Thyroid gland (tissue), 4 donors: ENCODE measurements around the gene FALEC. TPM values are rescaled to one million over a fixed set of nuclear protein-coding genes. Genes with fewer than 3 reads are reported as not detected.

ENCODE experiments used
- DNase-seq, 2 donors: peaks; one replicate each; pipeline ENCODE4 v3.0.0-alpha.2; 2019
- H3K27ac ChIP-seq, 3 donors: fragments of 200-600 bp; sonication (generic); 1 replicate in 2 of 3; 2 replicates in 1 of 3; pipeline ENCODE4 v1.5.1; 2016 to 2019; ENCODE audit warnings: mild to moderate bottlenecking in 1 of 3, moderate library complexity in 1 of 3
- H3K27me3 ChIP-seq: fragments of 200-600 bp; sonication (generic); one replicate; pipeline ENCODE4 v1.5.1; 2019
- H3K36me3 ChIP-seq, 2 donors: fragments of 200-600 bp; sonication (generic); one replicate each; pipeline ENCODE4 v1.5.1; 2016 to 2019
- H3K4me1 ChIP-seq, 2 donors: fragments of 200-600 bp; sonication (generic); one replicate each; pipeline ENCODE4 v1.5.1; 2017 to 2019
- H3K4me3 ChIP-seq, 3 donors: fragments of 200-600 bp; sonication (generic); replicated peaks in 1 of 3; 1 replicate in 2 of 3; 2 replicates in 1 of 3; pipeline ENCODE4 v1.5.1; 2016; ENCODE audit warnings: mild to moderate bottlenecking in 1 of 3
- H3K9me3 ChIP-seq: fragments of 200-600 bp; sonication (generic); one replicate; pipeline ENCODE4 v1.5.1; 2017
- POLR2A ChIP-seq, 2 donors: fragments of 450-650 bp; IDR thresholded peaks; one replicate each; pipeline ENCODE4 v1.6.1; 2017; ENCODE audit warnings: antibody characterized with exemption in 2 of 2, mild to moderate bottlenecking in 2 of 2, moderate library complexity in 1 of 2
- WGBS, 2 donors: methylation state at CpG; one replicate each; pipeline ENCODE4 v1.1.5; 2017; 5-methylcytosine and 5-hydroxymethylcytosine counted together
- intact Hi-C: fragments of 100-400 bp; cut with DNase I; formaldehyde crosslinking; loops from one replicate; pipeline ENCODE4 v1.15.1; 2023
- total RNA-seq, 4 donors: library from RNA; depleted of rRNA; stranded (reverse); fragments of >200 nt; gene quantifications; one replicate each; pipeline ENCODE4 v1.2.3, GENCODE V29; 2016
- TF ChIP-seq, protein P1 (sequence below), 6 experiments: fragments of 200-600 bp in 3 of 6; fragments of 450-650 bp in 3 of 6; sonication (generic) in 3 of 6; IDR thresholded peaks; one replicate each; pipeline ENCODE4 v1.5.1; 2016 to 2019; ENCODE audit warnings: antibody characterized with exemption in 6 of 6, mild to moderate bottlenecking in 2 of 6, inconsistent platforms in 1 of 6, moderate library complexity in 1 of 6

The FALEC gene
- total RNA-seq, 4 donors from 2014 or later: not detected

GRCh38 chr1:150574260-150575071 lies 58.9 kb downstream of the FALEC start:
- peak overlapping the region in 1 of 3 donors; percentile 98 for H3K4me3 ChIP-seq
- H3K4me1 ChIP-seq: peaks cover 60 to 61% of the 10 kb centered on the region in 2 donors
- H3K9me3 ChIP-seq: no peaks in the 10 kb centered on the region
- TF ChIP-seq, protein P1, sequence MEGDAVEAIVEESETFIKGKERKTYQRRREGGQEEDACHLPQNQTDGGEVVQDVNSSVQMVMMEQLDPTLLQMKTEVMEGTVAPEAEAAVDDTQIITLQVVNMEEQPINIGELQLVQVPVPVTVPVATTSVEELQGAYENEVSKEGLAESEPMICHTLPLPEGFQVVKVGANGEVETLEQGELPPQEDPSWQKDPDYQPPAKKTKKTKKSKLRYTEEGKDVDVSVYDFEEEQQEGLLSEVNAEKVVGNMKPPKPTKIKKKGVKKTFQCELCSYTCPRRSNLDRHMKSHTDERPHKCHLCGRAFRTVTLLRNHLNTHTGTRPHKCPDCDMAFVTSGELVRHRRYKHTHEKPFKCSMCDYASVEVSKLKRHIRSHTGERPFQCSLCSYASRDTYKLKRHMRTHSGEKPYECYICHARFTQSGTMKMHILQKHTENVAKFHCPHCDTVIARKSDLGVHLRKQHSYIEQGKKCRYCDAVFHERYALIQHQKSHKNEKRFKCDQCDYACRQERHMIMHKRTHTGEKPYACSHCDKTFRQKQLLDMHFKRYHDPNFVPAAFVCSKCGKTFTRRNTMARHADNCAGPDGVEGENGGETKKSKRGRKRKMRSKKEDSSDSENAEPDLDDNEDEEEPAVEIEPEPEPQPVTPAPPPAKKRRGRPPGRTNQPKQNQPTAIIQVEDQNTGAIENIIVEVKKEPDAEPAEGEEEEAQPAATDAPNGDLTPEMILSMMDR (IDR thresholded peaks at IDR 0.05): no peak
- peak in 1 of 2 donors; percentile 35 for TF ChIP-seq POLR2A (IDR thresholded peaks at IDR 0.05)
- 57 to 65% methylated on average over 6 of the region's 6 CpGs for WGBS, 2 donors
- peaks cover 42 to 68% of the 10 kb centered on the region in 2 donors for H3K36me3 ChIP-seq
- peak overlapping the region; percentile 99 to 100 (median 99) for H3K27ac ChIP-seq
- DNase-seq: no peak
- intact Hi-C loops: no loop called here
- H3K27me3 ChIP-seq: no peaks in the 10 kb centered on the region

DNA sequence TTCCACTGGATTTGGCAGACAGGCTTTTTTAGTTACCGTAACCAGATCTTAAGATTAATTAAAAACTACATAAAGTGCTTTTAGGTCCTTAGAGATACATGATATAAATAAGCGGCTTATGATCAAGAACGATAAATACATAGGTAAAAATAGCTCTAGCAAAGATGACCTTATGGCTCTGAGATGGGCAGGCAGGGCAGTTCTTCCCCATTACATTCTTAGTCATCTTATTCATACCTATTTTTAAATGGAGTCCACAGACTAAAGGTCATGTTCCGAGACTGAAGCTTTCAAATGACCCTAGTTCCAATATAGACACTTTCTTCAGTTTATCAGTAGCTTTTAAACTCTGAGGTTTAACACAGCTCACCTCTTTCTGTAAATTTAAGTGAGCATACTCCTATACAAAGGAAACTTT lies 59.5 kb downstream of the FALEC start:
- intact Hi-C loops: no loop called here
- no peak for TF ChIP-seq POLR2A (IDR thresholded peaks at IDR 0.05)
- TF ChIP-seq, protein P1 (IDR thresholded peaks at IDR 0.05): no peak
- Histone ChIP-seq H3K27ac (peak overlapping the region; percentile 99 to 100 (median 99)), H3K27me3 (no peaks in the 10 kb centered on the region), H3K9me3 (no peaks in the 10 kb centered on the region), H3K4me3 (peak overlapping the region in 1 of 3 donors; percentile 98), H3K4me1 (peaks cover 56 to 58% of the 10 kb centered on the region in 2 donors), H3K36me3 (peaks cover 42 to 68% of the 10 kb centered on the region in 2 donors)
- 51 to 62% methylated on average over 4 of the region's 4 CpGs for WGBS, 2 donors
- DNase-seq: no peak

DNA sequence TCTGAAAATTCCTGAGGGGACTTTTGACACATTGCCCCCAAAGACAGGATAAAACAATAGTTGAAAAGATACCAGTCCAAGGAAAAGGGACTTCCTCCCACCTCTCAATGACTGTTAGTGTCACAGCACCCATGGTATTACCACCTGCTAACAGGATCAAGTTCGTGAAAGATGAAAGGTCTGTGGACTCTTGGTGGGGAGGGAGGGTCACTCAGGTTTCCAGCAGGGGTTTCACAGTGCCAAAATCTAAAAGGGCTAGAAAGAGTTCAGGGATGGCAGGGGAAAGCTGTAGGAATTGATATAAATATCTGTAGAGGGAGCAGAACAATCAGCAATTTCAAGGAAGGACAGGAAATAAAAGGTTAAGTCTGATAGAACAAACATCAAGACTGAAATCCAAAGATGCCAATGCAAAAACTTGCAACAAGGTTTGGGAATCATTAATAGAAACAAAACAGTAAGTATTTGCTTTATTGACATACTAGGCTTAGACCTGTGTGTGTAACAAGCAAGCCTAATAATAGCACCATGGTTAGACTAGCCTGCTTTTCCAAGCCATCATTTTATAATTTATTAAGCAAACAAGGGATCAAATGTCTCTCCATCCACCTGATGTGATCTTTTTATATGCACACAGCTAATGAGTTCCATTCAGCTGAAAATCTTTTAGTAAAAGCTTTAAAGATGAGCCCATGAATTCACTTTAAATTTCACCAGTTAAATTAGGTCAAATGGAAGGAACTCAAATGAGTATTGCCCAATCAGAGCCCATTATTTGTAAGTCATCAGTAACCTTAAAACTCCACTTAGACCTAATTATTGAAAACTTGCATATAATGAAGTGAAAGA lies 60.2 kb downstream of the FALEC start:
- Histone ChIP-seq H3K27ac (peak overlapping the region; percentile 99 to 100 (median 99)), H3K9me3 (no peaks in the 10 kb centered on the region), H3K4me1 (peaks cover 55 to 56% of the 10 kb centered on the region in 2 donors), H3K27me3 (no peaks in the 10 kb centered on the region), H3K36me3 (peaks cover 42 to 68% of the 10 kb centered on the region in 2 donors), H3K4me3 (peak overlapping the region in 2 of 3 donors; percentile 92 to 98)
- DNase-seq: no peak
- intact Hi-C loops: no loop called here
- TF ChIP-seq, protein P1 (IDR thresholded peaks at IDR 0.05): no peak
- TF ChIP-seq POLR2A (IDR thresholded peaks at IDR 0.05): no peak
- WGBS, 2 donors: 5 to 14% methylated on average over 1 of the region's 1 CpG

DNA sequence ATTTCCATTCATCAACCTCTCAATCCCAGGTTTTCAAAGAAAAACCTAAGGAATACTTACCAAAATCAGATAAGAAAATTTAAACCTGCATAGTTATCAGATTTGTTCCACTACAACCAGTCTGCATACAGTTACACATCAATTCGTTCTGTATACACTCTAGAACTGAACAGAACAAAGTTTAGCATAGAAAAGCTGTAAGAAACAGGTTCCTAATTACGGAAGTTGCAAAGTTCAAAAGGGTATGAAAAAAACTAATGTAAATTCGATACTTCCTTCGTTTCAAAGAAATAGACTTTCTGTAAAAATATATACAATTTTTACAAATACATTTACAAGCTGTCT lies 60.8 kb downstream of the FALEC start:
- Histone ChIP-seq H3K36me3 (peaks cover 38 to 68% of the 10 kb centered on the region in 2 donors), H3K9me3 (no peaks in the 10 kb centered on the region), H3K27ac (peak overlapping the region; percentile 99 to 100 (median 99)), H3K4me3 (peak overlapping the region in 2 of 3 donors; percentile 92 to 98), H3K4me1 (peaks cover 49 to 50% of the 10 kb centered on the region in 2 donors), H3K27me3 (no peaks in the 10 kb centered on the region)
- DNase-seq: no peak
- TF ChIP-seq, protein P1 (IDR thresholded peaks at IDR 0.05): no peak
- TF ChIP-seq POLR2A (IDR thresholded peaks at IDR 0.05): no peak
- intact Hi-C loops: no loop called here
- 13 to 23% methylated on average over 4 of the region's 4 CpGs for WGBS, 2 donors
